Measurements from ENCODE around the gene RHEX.

The RHEX gene

DNA sequence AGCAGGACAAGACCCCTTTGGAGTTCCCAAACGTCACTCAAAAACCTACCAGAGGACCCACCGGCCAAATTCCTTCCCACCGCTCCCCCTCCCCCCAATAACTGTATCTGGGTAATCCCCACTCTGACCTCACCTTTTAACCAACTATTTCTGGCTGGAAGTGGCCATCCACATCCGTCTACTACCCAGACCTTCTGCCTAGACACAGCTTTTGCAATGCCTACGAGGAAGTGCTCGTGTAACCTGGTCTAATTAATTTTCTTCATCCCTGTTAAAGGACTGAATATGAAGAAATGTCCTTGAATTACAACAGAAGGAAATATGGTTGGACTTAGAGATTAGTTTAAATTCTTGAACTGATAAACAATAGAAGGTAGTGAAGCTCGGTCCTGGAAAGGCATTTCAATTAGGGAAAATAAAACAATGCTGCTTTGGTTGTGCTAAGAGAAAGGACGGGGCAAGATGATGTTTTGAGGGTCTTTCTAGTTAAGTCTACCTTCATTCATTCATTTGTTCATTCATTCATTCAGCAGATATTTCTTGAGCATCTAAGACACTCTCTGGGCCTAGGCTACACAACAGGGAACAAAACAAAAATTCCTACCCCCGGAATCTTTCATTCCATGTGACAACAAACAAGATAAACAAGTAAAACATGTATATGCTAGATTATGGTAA lies 45.4 kb downstream of the RHEX start:
- no peak for DNase-seq

DNA sequence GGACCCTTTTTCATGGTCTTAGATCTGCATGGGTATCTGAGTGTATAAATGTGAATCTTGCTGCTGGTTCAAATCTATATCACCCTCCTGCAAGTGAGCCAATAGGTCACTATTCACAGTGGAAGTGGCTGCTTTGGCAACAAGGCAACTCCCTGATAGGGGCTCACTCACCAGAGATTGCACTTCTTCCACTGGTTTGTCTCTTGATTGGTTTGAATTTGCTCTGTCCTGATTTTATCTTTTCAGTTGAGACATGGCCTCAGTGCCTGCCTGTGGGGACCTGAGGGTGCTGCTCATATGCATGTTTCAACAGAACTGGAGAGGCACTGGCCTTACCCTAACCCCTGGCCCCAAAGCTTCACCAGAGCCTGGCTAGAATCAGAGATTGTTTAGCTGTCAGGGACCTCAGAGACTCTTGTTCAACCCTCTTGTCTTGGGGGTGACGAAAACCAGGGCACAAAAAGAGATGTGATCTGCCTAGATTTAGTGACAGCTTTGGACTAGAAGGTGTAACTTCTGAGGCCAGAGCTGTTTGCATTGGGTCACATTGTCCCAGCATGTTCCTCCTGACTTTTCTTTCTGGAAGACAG lies 47.3 kb downstream of the RHEX start:
- DNase-seq, result no peak

DNA sequence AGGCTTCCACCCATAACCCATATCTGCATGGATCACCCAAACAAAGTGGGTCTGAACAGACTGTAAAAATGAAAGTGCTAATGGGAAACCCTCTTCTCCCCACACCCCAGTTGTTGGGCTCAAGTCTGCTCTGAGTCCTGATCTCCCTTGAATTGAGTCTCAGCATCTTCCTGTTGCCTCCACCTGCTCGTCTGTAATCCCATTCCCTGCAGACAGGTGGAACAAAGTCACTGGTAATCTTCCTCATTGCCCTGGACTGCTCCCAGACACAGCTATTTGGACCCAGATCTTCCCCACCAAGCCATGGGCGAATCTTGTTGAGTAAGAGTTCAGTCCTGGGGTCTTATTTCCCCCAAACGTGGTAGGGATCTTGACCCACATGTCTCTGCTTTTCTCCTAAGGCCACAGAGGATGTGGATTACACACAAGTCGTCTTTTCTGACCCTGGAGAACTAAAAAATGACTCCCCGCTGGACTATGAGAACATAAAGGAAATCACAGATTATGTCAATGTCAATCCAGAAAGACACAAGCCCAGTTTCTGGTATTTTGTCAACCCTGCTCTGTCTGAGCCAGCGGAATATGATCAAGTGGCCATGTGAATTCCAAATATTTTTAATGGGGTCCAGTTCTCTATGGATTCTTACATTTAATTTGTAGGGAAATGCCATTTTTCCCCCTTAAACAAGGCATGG lies 48.5 kb downstream of the RHEX start:
- no peak for DNase-seq

DNA sequence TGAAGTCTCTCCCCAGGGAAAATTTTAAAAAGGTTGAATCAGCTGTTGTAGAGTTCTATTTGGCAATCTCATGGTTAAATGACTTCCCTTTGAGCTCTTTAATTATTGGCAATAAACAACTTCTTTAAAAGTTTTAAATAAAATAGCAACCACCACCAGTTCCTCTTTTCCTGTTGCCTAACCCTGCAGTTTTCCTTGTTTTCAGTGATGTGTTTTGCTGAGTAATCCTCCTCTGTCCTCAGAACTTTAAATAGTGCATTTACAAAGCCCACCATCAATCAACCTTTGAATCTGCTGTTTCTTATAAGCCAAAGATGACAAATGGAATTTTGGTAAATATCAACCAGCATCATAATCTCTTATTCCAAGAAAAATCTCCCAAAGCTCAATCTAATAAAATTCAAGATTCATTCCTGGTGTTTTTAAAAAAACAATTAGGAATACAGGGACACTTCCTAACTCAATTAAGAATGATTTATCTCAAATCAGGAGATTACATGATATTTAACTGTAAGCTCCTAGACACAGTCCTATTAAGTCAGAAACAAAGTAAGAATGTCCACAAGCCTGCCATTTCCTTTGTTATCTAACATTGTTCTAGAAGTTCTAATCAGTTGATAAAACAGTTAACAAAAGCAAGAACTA lies 49.4 kb downstream of the RHEX start:
- no peak for DNase-seq

DNA sequence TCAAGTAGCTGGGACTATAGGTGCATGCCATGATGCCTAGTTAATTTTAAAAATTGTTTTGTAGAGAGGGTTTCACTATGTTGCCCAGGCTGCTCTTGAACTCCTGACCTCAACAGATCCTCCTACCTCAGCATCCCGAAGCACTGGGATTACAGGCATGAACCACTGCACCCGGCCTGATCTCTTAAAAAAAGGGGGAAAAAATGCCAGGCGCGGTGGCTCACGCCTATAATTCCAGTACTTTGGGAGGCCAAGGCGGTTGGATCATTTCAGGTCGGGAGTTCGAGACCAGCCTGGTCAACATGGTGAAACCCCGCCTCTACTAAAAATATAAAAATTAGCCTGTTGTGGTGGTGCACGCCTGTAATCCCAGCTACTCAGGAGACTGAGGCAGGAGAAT lies 51.0 kb downstream of the RHEX start:
- no peak for DNase-seq

DNA sequence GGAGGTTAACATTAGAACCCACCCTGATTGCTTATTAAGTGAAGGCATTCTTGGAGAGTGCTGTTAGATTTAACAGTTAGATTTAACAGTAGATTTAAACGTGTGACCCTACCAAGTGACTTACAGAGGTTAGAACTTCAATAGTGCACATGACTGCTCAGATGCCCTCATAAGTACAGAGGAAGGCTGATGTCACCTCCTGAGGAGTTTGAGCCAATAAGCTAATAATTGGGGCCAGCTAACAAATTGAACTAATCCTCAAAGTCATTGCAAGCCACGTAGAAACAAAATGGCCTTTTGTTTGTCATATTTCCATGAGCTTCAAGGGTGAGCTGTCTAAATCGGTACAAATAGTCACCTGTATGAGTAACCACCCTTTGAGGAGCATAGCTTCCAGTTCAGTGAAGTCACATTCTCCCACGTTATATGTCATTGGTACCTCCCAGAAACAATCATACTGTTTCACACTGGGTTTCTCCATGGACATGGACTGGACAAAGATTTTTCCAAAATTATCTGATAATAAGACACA lies 52.6 kb downstream of the RHEX start:
- DNase-seq, result no peak

DNA sequence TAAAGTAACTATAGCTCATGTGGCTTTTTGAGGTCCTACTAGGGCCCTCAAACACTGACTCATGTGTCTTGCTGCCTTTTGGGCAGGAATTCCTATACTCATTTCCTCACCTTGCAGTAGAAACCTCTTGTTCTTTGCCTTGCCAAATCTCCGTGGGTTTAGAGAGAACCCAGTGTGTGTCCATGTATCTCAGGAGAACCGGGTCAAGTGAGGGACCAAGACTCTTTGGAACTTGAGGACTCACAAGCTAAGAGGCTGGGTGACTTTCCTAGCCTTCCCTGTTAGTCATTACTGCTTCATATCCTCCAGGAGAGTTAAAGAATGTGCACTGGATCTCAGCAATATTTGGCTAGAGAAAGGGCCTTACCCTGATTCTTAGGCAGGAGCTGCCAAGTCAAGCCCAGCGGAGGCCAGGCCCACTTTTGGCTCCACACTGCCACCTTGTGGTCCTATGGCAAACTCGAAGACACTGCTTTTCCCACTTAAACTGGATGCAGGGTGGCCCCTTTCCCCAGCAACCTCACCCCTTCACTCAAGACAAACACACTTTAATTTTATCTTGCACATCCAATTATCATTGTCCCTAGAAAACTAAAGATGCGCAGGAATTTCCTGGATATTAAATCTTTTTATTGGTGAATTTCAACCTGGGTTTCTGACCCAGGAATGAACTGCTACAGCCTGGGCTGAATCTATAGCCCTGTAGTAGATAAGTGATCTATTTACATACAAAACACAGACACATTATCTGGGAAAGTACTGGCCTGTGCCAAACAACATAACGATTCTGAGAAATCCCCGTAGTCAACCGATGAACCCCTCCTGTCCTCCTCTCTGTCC lies 53.6 kb downstream of the RHEX start:
- no peak for DNase-seq

DNA sequence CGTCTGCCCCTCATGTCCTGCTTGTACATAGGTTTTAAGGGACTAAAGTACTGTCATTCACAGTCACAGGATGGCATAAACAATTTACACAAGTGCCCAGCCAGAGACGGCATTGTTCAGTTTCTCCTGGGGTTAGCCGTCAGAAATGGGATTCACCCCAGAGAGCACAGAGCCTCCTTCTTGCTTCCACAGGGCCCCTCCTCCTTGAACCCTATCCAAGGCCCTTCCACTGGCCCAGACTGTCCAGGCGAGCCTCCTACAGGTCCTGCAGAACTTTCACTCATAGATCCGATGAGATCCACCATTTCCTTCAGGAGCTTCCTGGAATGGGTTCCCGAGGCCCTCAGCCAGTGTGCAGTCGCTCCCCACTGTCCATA lies 54.2 kb downstream of the RHEX start:
- no peak for DNase-seq

DNA sequence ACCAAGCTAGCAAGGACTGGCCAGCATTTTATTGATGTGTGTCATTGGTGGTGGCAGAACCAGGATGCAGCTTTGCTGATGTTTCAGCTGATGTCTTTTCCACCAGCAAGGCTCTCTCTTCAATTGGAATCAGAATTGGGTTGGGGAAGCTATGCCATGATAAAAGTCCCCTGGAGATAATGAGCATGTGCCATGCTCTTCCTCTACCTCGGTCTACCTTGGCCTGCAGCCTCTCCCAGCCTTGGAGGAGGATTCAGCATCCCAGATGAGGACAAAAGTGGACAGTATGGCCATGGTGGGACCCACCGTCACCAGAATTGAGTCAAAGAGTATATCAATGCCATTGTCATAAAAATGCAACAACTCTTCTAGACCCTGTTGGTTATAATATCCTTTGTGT lies 55.7 kb downstream of the RHEX start:
- no peak for DNase-seq

DNA sequence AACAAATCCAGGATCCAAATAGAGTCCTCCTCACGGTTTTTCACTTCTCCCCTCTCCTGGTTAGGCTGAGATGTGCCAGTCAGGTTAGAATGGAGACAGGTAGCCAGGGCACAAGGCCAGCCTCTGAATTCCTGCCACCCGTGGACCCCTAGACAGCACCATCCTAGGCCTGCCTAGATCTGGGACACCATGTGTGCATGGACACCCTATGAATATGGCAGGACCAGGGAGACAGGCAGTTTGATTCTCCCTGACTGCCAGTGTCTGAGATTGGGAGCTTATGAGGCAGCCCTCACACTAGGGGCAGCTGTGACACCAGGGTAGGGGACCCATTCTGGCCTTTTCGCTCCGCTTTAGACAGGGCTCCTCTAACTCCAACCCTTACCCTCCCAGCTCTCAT lies 56.7 kb downstream of the RHEX start:
- no peak for DNase-seq

DNA sequence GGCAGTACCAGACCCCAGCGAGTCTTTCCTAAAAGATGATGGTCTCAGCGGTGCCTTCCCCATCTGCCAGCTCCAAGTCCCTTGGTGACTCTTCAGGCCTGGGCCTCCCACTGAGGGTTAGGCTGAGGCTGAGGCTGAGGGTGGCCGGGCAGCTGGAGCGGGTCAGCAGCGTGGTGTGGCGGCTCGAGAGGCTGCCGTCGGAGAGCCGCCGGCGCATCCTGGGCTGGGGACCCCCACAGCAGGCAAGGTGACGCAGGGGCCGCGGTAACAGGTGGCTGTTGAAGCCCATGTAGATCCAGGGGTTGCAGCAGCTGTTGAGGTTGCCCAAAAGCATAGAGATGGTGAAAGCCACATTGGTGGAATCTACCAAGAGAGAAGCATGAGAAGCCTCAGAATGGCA lies 57.2 kb downstream of the RHEX start:
- DNase-seq, result no peak

DNA sequence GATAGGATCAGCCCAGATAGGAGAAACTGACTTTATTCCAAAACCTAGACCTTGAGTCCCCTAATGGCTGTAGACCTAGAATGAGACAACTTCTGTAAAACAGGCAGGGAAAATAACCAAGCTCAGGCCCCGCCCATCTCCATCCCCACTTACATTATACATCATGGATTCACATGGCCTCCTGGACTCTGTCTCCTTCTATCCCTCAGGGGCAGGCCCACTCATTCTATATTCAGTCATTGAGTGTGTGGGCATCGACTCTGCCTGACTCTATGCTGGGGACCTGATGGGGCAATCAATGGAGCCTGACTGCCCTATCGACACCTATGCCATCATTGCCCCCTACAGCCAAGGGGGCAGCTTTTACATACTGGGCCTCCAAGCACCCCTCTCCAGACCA lies 57.8 kb downstream of the RHEX start:
- DNase-seq, result no peak

DNA sequence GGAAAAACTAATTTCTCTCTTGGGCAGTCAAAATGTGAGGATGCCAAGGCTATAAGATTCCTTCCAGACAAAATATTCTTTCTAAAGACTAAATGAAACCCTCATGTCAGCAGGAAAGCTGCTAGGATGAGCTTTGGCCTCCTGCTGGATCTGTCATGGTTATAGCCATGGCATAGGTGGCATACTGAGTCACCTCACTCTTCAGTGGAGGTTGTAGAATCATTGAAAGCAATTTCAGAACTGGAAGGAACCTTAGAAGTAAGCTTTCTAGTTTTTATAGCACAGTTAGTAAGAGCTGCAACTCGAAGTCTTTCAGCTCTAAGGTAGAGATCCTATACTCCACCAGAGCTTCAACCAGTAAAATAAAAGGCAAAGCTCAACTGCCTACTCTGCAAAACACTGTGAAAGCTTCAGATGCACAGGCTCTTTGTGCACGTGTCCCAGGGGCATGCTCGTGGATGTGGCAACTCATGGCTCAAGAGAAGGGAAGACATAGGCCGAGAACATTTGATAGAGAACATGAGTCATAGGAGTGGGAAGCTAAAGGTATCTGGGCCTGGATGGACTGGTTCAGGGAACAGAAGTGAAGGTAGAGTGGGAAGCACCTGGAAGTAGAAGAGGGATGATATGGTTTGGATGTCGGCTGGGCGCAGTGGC lies 58.4 kb downstream of the RHEX start:
- no peak for DNase-seq

DNA sequence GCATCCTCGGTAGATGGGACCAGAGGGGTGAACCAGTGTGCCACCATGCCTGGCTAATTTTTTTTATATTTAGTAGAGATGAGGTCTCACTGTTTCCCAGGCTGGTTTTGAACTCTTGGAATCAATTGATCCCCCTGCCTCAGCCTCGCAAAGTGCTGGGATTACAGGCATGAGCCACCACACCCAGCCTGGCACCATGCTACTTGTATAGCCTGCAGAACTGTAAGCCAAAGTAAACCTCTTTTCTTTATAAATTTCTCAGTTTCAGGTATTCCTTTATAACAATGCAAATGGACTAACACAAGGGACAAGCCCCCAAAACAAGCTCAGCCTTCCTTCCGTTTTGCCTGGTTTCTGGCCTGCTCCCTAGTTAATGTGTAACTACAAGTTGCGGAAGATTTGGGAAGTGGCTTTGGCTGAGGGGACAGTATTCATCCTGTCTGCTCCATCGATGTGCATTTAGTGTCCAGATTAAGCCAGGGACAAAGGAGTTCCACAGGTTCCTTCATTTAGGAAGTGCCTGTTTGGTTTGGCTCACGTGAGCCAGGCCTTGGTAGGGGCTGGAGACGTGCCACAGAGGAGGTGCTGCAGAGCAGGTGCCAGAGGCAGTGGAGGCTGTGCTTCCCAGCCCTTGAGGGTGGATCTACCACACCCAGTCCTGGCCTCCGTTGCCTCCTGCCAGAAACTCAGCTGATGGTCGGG lies 59.8 kb downstream of the RHEX start:
- DNase-seq, result no peak

DNA sequence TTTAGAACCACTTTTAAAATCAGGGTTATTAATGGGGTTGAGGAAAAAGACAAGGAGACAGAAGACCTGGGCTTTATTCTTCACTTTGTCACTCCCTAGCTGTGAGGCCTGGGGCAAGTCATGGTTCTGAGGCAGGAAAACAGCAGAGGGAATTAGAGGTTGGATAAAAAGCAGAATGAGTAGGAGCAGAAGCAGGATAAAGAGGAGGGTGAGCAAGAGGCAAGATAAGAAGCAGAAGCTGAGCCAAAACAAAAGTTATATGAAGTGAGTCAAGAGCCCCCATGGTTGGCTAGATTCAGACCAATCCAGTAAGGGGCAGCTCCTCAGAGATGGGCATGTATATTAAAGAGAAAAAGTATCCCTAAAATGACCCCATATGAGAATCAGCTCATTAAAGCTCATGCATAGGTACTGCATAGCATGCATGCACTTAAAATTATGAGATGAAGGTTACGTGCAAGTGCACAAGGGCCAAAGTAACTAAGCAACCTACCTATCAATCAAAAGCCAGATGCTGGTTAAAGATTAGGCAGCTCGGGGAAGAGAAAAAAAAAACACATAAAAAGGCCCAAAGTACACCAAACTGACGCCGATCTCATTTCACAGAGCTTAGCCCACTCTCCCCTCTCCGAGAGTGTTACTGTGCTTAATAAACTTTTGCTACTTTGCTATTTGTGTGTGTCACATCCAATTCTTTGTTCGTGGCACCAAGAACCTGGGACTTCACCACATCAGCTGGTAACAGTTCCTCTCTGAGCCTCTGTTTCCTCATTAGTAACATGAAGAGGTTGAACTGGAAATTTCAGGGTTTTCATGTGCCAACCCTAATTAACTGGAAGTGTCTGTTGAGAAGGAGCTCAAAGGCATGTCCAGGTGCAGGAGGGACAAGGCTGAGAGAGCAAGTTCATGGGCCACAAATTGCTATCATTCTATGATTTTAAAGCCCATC lies 62.0 kb downstream of the RHEX start:
- no peak for DNase-seq

DNA sequence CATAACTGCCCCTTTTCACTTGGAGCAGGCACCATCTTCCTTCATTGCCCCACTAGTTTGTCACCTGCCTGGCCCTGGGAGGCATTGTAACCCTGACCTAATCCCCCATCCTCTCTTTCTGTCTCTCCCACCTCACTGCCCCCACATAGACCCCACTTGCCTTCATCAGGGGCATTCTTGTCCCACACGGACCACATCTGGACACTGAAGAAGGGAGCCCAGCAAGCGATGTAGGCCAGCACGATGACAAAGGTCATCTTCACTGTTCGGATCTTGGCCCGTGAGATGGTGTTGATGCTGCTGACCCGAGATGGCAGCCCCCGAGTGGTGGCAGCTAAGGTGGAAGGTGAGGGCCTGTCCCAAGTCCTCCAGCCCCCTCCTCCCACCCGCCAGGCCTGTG lies 62.8 kb downstream of the RHEX start:
- no peak for DNase-seq

DNA sequence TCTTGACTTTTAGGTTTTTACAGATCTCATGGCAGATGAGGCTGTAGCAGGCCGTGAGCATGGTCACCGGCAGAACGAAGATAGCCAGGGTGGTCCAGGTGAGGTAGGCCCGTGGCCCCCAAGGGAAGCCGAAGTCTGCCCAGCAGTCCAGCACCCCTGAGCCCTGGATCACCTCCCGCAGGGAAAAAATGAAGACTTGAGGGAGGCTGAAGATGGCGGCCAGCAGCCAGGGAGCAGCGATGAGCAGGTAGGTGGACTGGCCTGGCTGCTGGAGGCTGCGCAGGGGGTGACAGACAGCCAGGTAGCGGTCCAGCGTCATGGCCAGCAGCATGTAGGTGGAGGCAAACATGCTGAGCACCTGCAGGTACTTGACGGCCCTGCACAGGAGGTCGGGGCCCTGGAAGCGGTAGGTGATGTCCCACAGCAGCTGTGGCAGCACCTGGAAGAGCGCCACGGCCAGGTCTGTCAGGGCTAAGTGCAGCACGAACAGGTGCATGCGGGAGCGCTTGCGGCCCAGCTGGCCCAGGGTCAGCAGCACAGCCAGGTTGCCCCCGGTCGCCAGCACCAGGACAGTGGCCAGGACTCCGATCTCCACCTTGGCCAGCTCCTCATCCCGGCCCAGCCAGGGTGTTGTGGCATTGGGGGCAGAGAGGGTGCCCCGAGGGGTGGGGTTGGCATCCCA lies 63.4 kb downstream of the RHEX start:
- DNase-seq, result no peak

DNA sequence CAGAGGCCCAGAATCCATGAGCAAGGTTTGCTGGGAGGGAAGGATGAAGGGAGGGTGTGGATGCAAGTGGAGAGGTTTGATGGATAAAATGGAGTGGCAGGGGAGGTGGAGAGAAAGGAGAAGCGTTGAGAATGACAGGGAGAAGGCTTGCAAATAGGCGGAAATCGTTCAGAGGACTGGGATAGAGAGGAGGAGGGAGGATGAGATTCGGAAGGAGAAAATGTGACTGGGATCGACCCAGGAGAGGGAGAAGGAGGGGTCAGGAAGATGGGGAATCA lies 63.8 kb downstream of the RHEX start:
- DNase-seq, result no peak

DNA sequence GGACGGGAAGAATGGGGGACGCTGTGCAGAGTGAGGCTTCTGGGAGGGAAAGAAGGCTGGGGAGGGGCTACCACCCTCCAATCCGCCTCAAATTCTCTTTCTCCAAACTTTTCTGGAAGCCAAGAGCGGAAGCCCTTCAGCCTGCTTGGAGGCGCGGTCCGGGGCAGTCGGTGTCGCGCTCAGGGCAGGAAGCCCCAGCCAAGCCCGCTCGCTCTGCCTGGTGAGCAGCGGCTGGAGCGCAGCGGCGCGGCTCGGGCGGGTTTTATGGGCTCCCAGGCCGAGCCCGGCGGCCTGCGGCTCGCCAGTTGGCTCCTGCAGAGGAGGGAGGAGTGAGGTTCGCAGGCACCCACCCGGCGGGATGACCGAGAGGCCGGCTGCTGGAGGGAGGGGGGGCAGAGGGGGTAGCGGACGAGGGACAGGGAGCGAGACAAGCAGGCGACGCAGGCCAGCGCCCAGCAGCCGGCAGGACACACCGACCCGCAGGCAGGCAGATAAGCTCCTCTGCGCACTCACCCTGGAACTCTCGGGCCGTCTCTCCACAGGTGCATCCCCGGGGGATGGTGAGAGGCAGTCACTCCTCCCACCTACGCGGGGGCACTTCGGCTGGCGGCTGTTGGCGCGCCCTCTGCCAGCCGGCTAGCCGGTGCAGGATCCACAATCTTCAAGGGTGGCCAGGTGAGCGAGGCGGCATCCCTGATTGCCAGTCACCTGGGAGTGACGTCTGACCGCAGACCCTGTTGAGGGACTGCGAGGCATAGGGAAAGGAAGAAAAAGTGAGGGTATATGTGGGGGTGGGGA lies 64.4 kb downstream of the RHEX start, which contains the start of gene AVPR1B:
TSS of gene AVPR1B (minus strand) at position 238 of the 798 bp plus-strand sequence. CDS start 498 bp downstream, outside the sequence.
- peak; percentile 21 for DNase-seq

All from NCI-H524 treated with DMSO at 0.1 percent for 48 hours (cell line).